ENCODE results near the gene SMAD1.
"Not testable (repeated sequence)": the region's sequence is repeated elsewhere in the genome, so short reads cannot be mapped to it uniquely, and the experiment has no call there.

The SMAD1 gene

GRCh38 chr4:145530189-145530588 lies 48.5 kb downstream of the SMAD1 start:
- no peak for DNase-seq

- DNase-seq = no peak
Measured at GRCh38 chr4:145530662-145531061, 49.0 kb downstream of the SMAD1 start.

- no peak for DNase-seq
Measured at GRCh38 chr4:145531223-145531622, 49.6 kb downstream of the SMAD1 start.

GRCh38 chr4:145531859-145532258 lies 50.2 kb downstream of the SMAD1 start:
- DNase-seq = no peak

GRCh38 chr4:145533001-145533400 lies 51.3 kb downstream of the SMAD1 start:
- DNase-seq = no peak

DNA sequence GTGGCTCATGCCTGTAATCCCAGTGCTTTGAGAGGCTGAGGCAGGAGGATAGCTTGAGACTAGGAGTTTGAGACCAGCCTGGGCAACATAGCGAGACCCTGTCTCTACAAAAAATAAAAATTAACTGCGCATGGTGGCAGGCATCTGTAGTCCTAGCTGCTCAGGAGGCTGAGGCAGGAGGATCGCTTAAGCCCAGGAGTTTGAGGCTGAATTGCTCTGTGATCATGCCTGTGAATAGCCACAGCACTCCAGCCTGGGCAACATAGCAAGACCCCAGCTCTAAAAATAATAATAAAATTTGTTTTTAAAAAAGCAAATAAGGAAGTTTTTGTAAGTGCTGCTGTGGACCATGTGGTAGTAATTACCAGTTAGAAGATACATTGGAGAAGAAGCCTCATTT lies 51.8 kb downstream of the SMAD1 start:
- not testable (repeated sequence) for DNase-seq

- no peak for DNase-seq
Measured at GRCh38 chr4:145533961-145534360, 52.3 kb downstream of the SMAD1 start.

GRCh38 chr4:145535202-145535601 lies 53.5 kb downstream of the SMAD1 start:
- DNase-seq = no peak

- no peak for DNase-seq
Measured at GRCh38 chr4:145536044-145536443, 54.4 kb downstream of the SMAD1 start.

- no peak for DNase-seq
Measured at GRCh38 chr4:145538596-145538995, 56.9 kb downstream of the SMAD1 start.

DNA sequence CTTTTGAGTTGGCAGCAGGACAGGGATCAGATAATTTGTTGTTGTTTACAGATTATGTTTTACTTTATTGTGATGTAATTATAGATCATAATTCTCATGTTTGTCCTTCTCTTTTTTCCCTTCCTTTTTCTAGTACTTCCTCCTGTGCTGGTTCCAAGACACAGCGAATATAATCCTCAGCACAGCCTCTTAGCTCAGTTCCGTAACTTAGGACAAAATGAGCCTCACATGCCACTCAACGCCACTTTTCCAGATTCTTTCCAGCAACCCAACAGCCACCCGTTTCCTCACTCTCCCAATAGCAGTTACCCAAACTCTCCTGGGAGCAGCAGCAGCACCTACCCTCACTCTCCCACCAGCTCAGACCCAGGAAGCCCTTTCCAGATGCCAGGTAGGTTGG lies 58.0 kb downstream of the SMAD1 start:
- peak; percentile 22 to 55 (median 38) for DNase-seq

DNA sequence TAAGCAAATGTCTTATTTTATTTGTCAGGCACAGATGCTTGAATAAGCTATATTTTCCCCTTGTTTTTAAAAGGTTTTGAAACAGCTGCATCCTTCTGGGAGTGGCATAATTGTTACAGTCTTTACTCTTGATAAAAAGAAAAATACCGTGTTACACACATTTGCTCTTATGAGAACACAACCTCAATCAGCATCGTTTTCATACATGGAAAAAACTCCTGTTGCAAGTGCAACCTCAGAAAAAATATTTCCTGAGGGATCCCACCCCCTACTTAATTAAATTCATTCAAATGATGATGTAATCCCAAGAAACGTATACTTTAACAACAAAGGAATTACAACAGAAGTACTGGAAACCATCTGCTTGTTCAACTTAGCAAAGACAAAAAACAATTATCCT lies 58.6 kb downstream of the SMAD1 start:
- no peak for DNase-seq

DNA sequence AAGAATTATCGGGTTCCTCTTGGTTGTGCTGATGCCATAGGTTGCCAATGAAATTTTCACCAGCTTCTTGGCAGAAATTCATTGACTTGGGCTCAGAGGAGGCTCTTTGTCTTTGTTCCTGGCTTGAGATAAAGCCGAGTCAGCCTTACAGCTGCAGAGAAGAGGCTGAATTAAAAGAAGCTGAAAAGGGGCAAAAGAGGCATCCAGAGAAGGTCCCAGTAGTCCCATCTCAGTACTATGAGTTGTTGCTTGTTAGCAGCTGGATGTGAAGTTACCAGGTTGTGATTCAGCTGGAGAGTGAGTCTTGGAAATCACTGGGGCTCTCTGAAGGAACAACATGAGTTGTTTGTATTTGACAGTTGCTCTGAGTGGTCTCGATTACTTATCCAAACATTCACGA lies 59.7 kb downstream of the SMAD1 start:
- no peak for DNase-seq

GRCh38 chr4:145545031-145545430 lies 63.4 kb downstream of the SMAD1 start:
- DNase-seq = no peak

GRCh38 chr4:145545538-145546174 lies 64.0 kb downstream of the SMAD1 start:
- DNase-seq = peak in 3 of 4 experiments; percentile 13 to 40 (median 27)

DNA sequence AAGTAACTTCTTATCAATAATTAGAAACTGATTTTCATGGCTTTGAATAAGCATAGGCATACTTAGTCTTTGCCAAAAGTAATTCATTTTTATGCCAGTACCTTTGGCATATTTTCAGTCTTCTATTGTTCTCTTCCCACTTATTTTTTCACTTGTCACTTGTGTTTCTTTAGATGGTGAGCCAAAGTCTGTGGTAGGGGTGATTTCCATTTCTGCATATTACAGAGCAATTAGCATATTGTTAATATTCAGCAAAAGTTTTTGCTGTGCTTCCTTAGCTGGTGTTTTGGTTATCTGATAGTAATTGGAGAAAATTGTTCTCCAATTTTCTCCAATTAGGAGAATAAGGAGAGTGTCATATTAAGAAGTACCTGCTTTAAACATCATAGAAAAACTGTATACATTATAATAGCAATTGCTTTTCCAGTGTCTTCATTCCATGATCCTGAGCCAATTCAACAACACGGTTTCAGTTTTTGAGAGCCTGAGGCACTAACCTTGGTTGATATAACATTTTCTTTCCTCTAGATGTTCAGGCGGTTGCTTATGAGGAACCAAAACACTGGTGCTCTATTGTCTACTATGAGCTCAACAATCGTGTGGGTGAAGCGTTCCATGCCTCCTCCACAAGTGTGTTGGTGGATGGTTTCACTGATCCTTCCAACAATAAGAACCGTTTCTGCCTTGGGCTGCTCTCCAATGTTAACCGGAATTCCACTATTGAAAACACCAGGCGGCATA lies 64.7 kb downstream of the SMAD1 start:
- peak in 2 of 4 experiments; percentile 7 to 14 for DNase-seq

DNA sequence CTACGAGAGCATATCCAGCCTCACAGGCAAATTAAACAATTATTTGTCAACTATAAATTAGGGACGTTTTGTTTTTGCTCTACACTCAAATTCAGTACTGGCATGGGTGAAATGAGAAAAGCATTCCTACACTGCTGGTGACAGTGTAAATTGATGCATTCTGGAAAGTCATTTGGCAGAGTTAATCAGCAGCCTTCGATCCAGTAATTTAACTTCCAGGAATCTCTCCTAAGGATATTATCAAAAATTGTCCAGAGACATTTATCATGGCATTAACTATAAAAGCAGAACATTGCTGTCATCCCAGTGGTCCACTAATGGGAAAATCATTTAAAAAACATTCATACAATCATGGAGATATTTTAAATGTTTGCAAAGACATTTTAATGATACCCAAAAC lies 70.0 kb downstream of the SMAD1 start:
- no peak for DNase-seq

GRCh38 chr4:145552181-145552822 lies 70.6 kb downstream of the SMAD1 start:
- no peak for DNase-seq

DNA sequence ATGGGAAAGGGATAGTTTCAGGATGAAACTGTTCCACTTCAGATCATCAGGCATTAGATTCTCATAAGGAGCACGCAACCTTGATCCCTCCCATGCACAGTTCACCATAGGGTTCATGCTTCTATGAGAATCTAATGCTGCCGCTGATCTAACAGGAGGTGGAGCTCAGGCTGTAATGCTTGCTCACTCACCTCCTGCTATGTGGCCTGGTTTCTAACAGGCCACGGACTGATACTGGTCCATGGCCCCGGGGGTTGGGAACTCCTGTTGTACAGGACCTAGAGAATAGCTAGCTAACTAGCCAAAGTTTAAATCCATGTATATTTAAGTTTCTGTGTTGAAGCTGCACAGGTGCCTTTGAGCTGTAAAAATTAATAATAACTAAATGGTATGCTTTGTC lies 71.7 kb downstream of the SMAD1 start:
- no peak for DNase-seq

DNA sequence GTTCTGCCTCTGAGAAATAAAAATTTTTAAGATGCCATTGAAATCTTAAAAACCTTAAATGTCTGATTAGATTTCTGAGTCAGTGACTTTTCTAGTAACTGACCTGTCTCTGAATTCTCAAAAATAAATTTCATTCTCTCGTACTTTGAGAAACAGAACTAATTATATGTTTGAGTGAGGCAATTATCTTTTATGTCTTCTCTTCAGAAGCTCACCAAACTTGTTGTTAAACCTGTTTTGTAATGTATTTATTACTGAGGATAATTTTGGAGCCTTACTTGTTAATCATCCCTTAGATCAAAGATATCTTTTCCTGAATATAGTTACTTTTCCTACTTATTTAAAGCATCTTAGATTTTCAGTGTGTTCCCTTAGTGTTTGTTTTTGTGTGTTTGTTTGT lies 73.0 kb downstream of the SMAD1 start:
- no peak for DNase-seq

DNA sequence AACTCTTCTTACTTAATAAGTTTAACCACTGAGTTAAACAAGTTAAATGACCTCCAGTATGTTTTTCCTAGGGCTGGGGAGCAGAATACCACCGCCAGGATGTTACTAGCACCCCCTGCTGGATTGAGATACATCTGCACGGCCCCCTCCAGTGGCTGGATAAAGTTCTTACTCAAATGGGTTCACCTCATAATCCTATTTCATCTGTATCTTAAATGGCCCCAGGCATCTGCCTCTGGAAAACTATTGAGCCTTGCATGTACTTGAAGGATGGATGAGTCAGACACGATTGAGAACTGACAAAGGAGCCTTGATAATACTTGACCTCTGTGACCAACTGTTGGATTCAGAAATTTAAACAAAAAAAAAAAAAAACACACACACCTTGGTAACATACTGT lies 76.1 kb downstream of the SMAD1 start:
- peak; percentile 75 to 84 (median 80) for DNase-seq

DNA sequence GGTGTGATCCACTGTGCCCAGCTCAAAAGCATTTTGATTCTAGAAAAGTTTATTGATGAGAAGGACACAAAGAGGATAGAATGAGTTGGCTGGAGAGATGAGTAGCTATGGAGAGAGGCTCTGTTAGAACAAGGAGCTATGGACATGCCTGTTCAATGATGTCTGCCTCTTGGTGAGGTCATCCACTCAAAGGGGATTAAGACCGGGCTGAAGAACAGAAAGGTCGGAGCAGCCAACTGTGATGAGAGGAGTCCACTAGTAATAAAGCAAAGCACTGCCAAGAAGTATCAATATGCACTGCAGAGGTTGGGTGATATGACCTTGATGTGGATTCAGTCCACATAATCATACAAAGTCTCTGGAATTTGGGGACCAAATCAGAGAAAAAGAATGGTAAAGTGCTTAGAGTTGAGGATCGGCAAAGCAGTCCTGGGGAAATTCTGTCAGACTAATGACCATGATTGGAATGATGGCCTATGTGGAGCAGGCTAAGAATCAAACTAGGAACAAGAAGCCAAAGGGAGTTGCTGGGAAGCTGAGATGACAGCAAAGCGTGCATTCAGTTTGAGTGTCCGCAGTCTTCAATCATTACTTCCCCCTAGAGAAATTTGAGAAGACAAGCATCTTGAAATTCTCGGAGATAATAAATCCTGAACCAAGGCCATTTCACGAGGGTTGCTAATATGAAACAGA lies 81.8 kb downstream of the SMAD1 start:
- no peak for DNase-seq

DNA sequence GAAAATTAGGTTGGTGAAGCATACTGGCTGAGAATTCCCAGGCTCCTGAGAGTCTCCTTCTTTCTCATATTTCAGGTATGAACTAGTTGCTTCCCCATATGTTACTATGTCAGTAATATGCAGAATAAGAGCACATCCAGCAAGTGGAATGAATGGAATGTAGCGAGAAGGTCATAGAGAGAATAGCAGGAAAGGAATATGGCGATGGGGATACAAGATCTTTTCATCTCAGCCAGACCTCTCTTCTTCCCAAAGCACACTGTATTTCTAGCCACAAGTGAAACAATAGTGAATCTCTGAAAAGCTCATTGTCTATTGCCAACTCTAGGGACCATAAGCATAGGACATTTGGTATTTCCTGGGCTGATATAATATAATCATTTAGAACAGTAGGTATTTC lies 82.9 kb downstream of the SMAD1 start:
- DNase-seq = no peak

Measured in suppressor macrophage (primary cell).